IPS-15b (cell line): ENCODE measurements around the gene SERINC5.

Experiments used
- H3K27me3 ChIP-seq: one replicate; pipeline ENCODE4 v1.6.1; 2013; ENCODE audit warnings: low read length; ENCODE audit not compliant: control insufficient read depth, insufficient read depth
- H3K36me3 ChIP-seq: one replicate; pipeline ENCODE4 v1.6.1; 2013; ENCODE audit warnings: low read length; ENCODE audit not compliant: control insufficient read depth, insufficient read depth
- H3K4me1 ChIP-seq: one replicate; pipeline ENCODE4 v1.6.1; 2013; ENCODE audit warnings: mild to moderate bottlenecking, low read length; ENCODE audit not compliant: control insufficient read depth, insufficient read depth
- H3K4me3 ChIP-seq: one replicate; pipeline ENCODE4 v1.5.1; 2013; ENCODE audit warnings: low read depth, low read length
- H3K9ac ChIP-seq: one replicate; pipeline ENCODE4 v1.6.1; 2013; ENCODE audit warnings: low read depth, mild to moderate bottlenecking, low read length
- H3K9me3 ChIP-seq: one replicate; pipeline ENCODE4 v1.6.1; 2013; ENCODE audit warnings: mild to moderate bottlenecking, low read length; ENCODE audit not compliant: control insufficient read depth, insufficient read depth

Gene SERINC5

GRCh38 chr5:80225189-80225933, 30.5 kb downstream of the SERINC5 start:
- no peak overlapping the region for H3K9ac ChIP-seq
- H3K9me3 ChIP-seq = no peaks in the 10 kb centered on the region
- H3K36me3 ChIP-seq = no peaks in the 10 kb centered on the region
- H3K4me3 ChIP-seq = no peak overlapping the region
- H3K4me1 ChIP-seq = peaks cover 14% of the 10 kb centered on the region
- H3K27me3 ChIP-seq = no peaks in the 10 kb centered on the region

GRCh38 chr5:80223561-80223960, 32.3 kb downstream of the SERINC5 start:
- no peak overlapping the region for H3K9ac ChIP-seq
- H3K27me3 ChIP-seq = no peaks in the 10 kb centered on the region
- H3K36me3 ChIP-seq = no peaks in the 10 kb centered on the region
- H3K4me3 ChIP-seq = no peak overlapping the region
- no peaks in the 10 kb centered on the region for H3K9me3 ChIP-seq
- peaks cover 12% of the 10 kb centered on the region for H3K4me1 ChIP-seq

GRCh38 chr5:80220245-80220897, 35.5 kb downstream of the SERINC5 start:
- Histone ChIP-seq H3K4me1 (peaks cover 17% of the 10 kb centered on the region), H3K27me3 (no peaks in the 10 kb centered on the region), H3K4me3 (no peak overlapping the region), H3K9me3 (no peaks in the 10 kb centered on the region), H3K36me3 (peaks cover 2% of the 10 kb centered on the region), H3K9ac (no peak overlapping the region)

- Histone ChIP-seq H3K9ac (no peak overlapping the region), H3K27me3 (no peaks in the 10 kb centered on the region), H3K4me1 (peaks cover 17% of the 10 kb centered on the region), H3K36me3 (peaks cover 2% of the 10 kb centered on the region), H3K9me3 (no peaks in the 10 kb centered on the region), H3K4me3 (no peak overlapping the region)
Observed at GRCh38 chr5:80219391-80219790, 36.5 kb downstream of the SERINC5 start.

- H3K9ac ChIP-seq = no peak overlapping the region
Observed at GRCh38 chr5:80217667-80218066, 38.2 kb downstream of the SERINC5 start.

GRCh38 chr5:80216753-80217596, 38.9 kb downstream of the SERINC5 start:
- H3K9me3 ChIP-seq = no peaks in the 10 kb centered on the region
- no peak overlapping the region for H3K9ac ChIP-seq
- peaks cover 2% of the 10 kb centered on the region for H3K36me3 ChIP-seq
- no peaks in the 10 kb centered on the region for H3K27me3 ChIP-seq
- H3K4me1 ChIP-seq = peaks cover 17% of the 10 kb centered on the region
- H3K4me3 ChIP-seq = no peak overlapping the region

More at GRCh38 chr5:80217667-80218066, 38.2 kb downstream of the SERINC5 start:
- Histone ChIP-seq H3K4me1 (peaks cover 19% of the 10 kb centered on the region), H3K36me3 (peaks cover 2% of the 10 kb centered on the region), H3K4me3 (no peak overlapping the region), H3K27me3 (no peaks in the 10 kb centered on the region), H3K9me3 (no peaks in the 10 kb centered on the region)

- H3K4me3 ChIP-seq = no peak overlapping the region
- no peak overlapping the region for H3K9ac ChIP-seq
- no peaks in the 10 kb centered on the region for H3K27me3 ChIP-seq
- peaks cover 2% of the 10 kb centered on the region for H3K36me3 ChIP-seq
- peaks cover 16% of the 10 kb centered on the region for H3K4me1 ChIP-seq
- H3K9me3 ChIP-seq = no peaks in the 10 kb centered on the region
Observed at GRCh38 chr5:80216096-80216495, 39.8 kb downstream of the SERINC5 start.

GRCh38 chr5:80215523-80215922, 40.3 kb downstream of the SERINC5 start:
- Histone ChIP-seq H3K9me3 (no peaks in the 10 kb centered on the region), H3K4me3 (no peak overlapping the region), H3K36me3 (peaks cover 5% of the 10 kb centered on the region), H3K27me3 (no peaks in the 10 kb centered on the region), H3K4me1 (peaks cover 19% of the 10 kb centered on the region), H3K9ac (no peak overlapping the region)

GRCh38 chr5:80213466-80213865, 42.4 kb downstream of the SERINC5 start:
- H3K4me3 ChIP-seq = no peak overlapping the region
- H3K4me1 ChIP-seq = peaks cover 16% of the 10 kb centered on the region
- peaks cover 8% of the 10 kb centered on the region for H3K36me3 ChIP-seq
- no peaks in the 10 kb centered on the region for H3K27me3 ChIP-seq
- H3K9me3 ChIP-seq = no peaks in the 10 kb centered on the region
- no peak overlapping the region for H3K9ac ChIP-seq

GRCh38 chr5:80212171-80212667, 43.6 kb downstream of the SERINC5 start:
- H3K4me3 ChIP-seq = no peak overlapping the region
- H3K4me1 ChIP-seq = peaks cover 10% of the 10 kb centered on the region
- H3K36me3 ChIP-seq = peaks cover 8% of the 10 kb centered on the region
- H3K27me3 ChIP-seq = no peaks in the 10 kb centered on the region
- H3K9me3 ChIP-seq = no peaks in the 10 kb centered on the region
- no peak overlapping the region for H3K9ac ChIP-seq

- Histone ChIP-seq H3K36me3 (peaks cover 8% of the 10 kb centered on the region), H3K4me1 (peaks cover 9% of the 10 kb centered on the region), H3K9me3 (no peaks in the 10 kb centered on the region), H3K9ac (no peak overlapping the region), H3K27me3 (no peaks in the 10 kb centered on the region), H3K4me3 (no peak overlapping the region)
Observed at GRCh38 chr5:80211327-80211726, 44.5 kb downstream of the SERINC5 start.
